Measurements from ENCODE around the gene FAS.

DNA sequence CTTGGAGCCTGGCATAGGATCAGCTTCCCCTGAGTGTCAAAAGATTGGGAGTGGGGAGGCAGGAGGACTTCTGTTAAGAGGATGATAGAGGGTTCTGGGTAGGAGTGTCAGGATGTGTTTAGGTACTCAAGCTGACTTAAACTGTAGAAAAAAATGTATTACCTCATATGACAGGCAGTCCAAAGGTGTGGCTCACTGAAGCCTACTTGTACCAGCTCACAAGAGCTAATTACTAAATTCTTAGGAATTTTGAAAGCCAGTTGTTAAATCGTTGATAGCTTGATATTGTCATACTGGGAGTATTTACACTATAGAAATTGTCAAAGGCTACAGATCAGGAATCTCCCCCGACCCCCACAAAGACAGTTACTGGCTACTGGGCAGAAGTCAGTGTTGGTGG, 32.1 kb downstream of the FAS start:
- no peak for TF ChIP-seq POLR2A (IDR thresholded peaks at IDR 0.05)
- TF ChIP-seq, protein P1, sequence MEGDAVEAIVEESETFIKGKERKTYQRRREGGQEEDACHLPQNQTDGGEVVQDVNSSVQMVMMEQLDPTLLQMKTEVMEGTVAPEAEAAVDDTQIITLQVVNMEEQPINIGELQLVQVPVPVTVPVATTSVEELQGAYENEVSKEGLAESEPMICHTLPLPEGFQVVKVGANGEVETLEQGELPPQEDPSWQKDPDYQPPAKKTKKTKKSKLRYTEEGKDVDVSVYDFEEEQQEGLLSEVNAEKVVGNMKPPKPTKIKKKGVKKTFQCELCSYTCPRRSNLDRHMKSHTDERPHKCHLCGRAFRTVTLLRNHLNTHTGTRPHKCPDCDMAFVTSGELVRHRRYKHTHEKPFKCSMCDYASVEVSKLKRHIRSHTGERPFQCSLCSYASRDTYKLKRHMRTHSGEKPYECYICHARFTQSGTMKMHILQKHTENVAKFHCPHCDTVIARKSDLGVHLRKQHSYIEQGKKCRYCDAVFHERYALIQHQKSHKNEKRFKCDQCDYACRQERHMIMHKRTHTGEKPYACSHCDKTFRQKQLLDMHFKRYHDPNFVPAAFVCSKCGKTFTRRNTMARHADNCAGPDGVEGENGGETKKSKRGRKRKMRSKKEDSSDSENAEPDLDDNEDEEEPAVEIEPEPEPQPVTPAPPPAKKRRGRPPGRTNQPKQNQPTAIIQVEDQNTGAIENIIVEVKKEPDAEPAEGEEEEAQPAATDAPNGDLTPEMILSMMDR (IDR thresholded peaks at IDR 0.05): no peak
